HG03108 (cell line): ENCODE measurements around the gene SNRNP25.

ENCODE experiments used
- ATAC-seq: cut with Tn5 transposase; IDR thresholded peaks from one replicate; pipeline ENCODE4 v1.9.1; 2021; ENCODE audit warnings: moderate library complexity; ENCODE audit not compliant: unreplicated experiment

The SNRNP25 gene

GRCh38 chr16:100989-101388 lies 47.4 kb downstream of the SNRNP25 start:
- no peak for ATAC-seq

- ATAC-seq, result no peak
Observed at GRCh38 chr16:101586-101985, 48.0 kb downstream of the SNRNP25 start.

- no peak for ATAC-seq
Observed at GRCh38 chr16:102060-102855, 48.6 kb downstream of the SNRNP25 start.

DNA sequence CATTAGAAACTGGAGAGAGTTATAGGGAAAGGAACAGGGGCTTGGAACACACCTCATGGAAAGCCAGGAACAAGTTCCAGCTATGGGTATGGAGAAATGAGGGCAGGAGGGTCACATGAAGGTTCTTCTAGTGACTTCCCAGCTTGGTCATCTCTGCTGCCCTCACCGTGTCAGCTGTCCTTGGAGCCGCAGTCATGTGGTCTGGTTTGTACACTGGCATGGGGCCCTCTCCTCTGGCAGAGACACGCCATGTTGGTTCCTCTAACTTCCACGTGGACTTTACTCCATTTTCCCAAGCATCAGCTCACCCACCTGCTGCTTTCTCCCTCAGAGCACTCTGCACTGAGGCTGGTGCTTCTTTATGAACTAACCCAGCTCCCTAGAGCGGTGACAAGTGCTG lies 50.7 kb downstream of the SNRNP25 start:
- ATAC-seq, result no peak

DNA sequence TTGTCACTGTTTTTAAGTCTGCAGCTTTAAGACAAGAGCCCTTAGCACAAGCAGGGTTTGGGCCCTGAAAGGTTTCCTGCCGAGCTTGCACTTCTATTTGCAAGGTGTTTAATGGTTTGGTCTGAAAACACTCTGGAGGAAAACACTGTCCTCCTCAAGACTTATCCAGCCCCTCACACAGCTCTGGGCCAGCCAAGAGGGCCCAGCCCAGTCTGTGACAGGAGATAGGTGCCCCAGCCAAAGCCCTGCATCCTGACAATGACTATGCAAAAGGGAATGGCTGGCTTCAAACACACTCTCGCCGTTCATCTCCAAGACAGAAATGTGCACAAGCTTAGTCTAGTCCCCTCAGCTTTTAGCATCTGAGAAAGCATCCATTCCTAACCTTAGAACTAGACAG lies 51.3 kb downstream of the SNRNP25 start:
- ATAC-seq, result no peak

- ATAC-seq, result no peak
Observed at GRCh38 chr16:105521-105920, 51.9 kb downstream of the SNRNP25 start.

- peak; percentile 52 for ATAC-seq
Observed at GRCh38 chr16:106623-107324, 53.1 kb downstream of the SNRNP25 start.
